NCI-H146 treated with DMSO at 0.1 percent for 48 hours (cell line): ENCODE measurements around the gene CEACAM20.
A peak's percentile ranks its signal among the peaks of the same experiment; 100 is the strongest.
"Not testable (repeated sequence)": the region's sequence is repeated elsewhere in the genome, so short reads cannot be mapped to it uniquely, and the experiment has no call there.

Source experiments
- DNase-seq: peaks from one replicate; lab custom pipeline; 2025; ENCODE audit not compliant: unreplicated experiment; lab: John Stamatoyannopoulos, UW

CEACAM20 gene

DNA sequence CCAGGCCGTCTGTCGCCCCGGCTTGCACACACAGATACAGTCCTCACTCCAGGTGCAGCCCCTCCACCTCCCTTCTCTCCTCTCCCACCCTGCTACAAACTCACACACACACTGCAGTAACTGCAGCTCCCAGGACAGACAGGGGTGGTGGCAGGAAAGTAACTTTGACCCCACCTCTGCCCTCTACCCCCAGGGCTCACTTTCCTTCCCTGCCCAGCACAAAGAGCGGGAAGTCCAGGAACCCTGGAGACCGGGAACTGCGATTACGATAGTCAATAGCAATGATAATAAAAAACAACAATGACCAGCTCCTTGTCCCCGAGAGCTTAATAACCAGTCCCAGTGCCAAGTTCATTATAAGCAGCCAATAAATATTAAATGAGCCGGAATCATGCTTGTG lies at the start of gene CEACAM20:
Gene CEACAM20 (minus strand): TSS at position 140 of the 400 bp plus-strand sequence. CDS start 166 bp downstream, outside the sequence.
- peak; percentile 15 for DNase-seq

DNA sequence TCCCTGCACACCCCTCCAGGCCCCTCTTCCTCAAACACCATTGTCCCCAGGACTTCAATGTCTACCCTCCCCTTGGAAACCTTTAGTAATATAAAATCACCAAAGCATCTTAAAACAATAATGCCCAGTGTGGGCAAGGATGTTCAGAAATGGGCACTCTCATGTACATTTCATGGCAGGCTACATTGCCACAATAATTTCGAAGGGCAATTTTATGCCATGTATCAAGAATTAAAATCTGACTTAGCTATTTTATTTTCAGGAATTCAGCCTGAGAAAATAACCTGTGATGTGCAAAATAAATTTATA lies 48.0 kb upstream of the CEACAM20 start:
- no peak for DNase-seq

DNA sequence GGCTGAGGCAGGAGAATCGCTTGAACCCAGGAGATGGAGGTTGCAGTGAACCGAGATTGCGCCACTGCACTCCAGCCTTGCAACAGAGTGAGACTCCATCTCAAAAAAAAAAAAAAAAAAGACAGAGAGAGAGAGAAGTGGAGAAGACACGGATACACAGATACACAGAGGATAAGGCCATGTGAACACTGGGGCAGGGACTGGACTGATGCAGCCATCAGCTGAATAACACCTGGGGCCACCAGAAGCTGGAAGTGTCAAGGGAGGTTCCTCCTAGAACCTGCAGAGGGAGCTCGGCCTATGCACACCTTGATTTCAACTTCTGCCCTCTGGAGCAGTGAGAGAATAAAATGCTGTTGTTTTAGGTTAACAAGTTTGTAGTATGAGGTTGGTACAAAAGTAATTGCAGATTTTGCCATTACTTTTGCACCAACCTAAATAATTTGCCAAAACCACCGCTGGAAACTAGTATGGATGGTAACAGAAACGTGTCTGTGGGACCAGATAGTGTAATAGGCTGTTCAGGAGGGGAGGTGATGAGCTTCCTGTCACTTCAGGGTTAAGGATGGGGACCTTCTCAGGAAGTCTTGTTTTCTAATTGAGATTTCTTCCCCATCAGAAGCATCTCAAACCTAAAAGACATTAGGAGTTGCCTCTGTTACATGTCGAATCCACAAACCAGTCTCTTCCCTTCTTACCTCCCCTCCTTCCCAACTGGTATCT lies 47.5 kb upstream of the CEACAM20 start:
- peak; percentile 56 for DNase-seq

DNA sequence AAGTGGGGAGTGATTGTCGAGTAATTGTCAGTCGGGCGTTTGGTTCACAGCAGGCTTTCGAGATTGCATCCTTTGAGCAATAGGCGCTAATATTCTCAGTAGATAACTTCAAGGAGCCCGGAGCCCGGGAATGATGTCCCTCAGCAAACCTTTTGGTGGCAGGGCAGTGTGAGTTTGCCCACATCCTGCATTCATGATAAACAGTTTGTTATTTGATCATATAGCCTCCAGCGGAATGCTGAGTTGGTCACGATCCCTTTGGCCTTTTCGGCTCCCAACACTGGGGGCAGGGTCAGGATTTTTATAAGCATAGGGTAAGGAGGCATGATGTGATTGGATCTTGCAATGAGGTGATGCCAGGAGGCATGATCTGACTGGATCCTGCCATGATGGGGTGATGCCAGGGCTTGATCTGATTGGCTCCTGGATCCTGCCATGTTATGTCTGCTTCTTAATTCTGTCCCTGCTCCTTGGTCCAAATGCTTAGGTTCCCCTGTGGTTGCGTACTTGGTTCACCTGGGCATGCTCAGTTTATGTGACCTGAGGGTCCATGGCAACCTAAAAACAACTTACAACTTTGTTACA lies 45.7 kb upstream of the CEACAM20 start:
- no peak for DNase-seq

DNA sequence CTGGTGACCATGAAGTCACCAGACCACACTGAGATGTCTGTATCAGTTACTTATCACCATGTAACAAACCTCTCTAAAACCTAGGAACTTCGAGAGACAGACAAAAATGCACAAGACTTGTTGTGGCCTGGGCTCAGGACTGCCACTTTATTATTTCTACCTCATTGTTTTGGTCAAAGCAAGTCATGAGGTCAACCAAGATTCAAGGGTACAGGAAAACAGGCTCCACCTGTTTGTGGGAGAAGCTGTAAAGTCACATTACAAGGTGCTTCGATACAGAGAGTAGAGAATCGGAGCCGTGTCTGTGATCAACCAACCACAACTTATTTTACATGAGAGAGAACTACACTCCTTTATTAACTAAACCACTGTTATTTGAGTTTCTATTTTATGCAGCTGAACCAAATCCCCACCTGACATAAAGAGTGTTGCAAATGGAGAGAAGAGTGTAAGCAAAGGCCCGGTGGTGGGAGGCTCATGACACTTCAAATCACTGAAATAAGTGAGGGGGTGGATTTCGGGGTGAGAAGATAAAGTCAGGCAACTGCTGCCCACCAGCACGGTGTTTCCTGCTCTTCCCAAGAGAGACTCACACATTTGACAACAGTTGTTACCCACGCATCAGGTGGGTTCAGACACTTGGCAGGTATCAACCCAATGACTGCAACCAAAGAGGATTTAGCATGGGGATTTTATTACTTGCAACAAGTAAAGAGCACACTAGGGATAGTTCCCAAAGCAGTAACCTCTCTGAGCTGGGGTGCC lies 44.9 kb upstream of the CEACAM20 start:
- no peak for DNase-seq

DNA sequence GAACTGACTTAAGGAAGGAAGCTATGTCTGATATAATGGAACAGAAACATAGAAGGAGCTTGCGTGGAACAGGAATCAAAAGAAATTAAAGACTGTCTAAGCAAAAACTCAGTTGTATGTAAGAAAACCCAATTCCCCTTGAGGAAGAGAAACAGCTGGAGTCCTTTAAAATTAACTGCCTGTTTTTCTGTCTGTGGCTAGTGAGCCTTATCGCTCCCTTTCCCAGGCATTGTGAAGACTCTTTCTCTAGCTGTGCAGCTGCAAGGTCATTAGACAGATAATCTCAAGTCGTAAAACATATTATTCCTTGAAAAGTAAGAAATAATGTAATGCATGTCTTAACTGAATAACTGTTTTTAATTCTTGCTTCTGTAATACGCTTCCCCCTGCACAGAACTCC lies 44.2 kb upstream of the CEACAM20 start:
- no peak for DNase-seq

DNA sequence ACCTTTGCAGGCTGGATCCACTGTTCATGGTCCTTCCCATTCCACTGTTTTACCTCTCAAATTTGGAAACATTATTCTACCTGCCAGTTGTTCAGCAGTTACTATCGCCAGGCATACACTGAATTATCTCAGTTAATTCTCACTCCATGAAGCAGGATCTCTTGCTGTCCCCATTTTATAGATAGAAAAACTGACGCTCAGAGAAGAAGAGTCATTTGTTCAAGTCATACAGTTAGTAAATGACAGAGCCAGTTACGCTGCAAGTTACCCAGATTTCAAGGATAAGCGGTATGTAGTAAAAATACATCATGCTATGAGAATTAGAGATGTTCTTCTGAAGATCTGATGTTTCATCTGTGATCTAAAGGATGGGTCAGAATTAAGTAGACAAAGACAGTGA lies 43.7 kb upstream of the CEACAM20 start:
- DNase-seq: no peak

DNA sequence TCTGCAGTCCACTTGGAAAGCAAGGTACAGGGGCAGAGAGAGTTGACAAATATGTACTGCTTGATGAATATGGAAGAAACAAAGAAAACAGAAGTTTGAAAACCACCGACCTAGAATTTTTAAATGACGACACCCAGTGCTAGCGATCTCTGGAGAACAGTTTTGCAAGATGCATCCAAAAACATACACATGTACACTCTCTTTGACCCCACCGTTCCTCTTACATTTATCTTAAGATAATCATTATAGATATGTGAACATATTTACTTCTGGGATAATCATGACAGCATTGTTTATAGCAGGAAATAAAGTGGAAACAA lies 43.1 kb upstream of the CEACAM20 start:
- no peak for DNase-seq

DNA sequence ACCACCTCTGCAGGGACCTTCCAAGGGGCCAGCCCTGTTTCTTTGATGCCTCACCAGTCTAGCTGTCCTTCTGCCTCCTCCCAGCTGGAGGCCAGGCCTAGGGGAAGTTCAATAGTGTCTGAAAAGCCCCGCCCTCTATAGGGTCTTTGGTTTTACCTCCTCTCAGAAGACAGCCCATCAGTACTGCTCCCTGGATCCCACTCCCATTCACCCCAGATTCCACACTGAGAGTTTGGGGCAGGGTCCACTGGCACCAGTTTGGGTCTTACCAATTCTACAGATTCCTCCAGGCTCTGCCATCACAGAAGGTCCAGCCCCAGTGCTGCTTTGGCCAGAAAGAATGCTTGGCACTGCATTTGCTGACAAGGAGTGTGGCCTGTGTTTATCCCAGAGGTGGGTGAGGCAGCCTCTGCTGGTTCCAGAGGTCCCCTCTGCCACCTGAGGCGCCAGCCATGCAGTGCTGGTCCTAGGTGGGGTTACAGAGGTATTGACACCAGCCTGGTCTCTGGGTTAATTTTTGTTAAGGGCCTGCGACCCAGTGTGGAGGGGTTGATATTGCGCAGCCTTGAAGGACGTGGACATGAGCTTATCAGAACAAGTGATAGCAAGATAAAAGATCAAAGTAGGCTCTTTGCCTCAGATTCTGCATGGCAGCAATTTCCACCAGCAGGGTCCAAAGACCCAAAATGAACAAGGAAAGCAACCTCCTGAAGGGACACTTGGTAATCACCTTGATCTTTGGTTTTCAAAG lies 42.5 kb upstream of the CEACAM20 start:
- no peak for DNase-seq

DNA sequence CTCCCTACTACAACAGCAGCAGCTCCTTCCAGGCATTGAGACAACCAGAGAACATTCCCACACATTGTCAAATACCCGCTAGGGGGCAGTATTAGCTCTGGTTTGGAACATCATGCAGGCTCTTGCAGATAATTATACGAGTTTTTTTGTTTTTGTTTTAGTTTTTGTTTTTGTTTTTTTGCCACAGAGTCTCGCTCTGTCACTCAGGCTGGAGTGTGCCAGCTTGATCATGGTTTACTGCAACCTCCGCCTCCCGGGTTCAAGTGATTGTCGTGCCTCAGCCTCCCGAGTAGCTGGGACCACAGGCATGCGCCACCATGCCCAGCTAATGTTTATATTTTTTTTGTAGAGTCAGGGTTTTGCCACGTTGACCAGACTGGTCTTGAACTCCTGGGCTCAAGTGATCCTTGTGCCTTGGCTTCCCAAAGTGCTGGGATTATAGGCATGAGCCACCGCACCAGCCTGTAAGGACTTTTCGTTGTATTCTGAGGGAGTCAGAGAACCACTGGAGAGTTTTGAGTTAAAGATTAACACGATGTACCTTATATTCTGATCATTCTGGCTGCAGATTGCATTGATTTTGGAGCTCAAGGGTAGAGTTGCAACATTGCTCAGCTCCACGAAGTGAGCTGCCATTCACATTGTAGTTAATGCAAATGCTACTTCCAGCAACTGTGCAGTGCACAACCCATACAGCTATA lies 41.7 kb upstream of the CEACAM20 start:
- peak; percentile 53 for DNase-seq

DNA sequence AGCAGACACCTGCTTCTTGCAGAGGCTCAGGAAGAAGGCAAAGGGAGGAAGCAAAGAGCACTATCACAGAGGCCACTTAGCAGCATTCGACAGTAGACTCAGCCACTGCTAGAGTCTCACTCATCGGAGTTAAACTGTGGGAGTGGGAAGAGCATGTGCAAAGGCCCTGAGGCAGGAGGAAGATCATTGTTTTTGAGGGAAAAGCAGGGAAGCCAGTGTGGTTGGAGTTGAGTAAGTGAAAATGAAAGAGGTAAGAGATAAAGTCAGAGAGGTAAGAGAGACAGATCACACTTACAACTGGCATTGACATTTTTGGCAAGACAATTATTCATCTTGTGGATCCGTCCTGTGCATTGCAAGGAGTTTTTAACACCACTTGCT lies 41.1 kb upstream of the CEACAM20 start:
- no peak for DNase-seq

DNA sequence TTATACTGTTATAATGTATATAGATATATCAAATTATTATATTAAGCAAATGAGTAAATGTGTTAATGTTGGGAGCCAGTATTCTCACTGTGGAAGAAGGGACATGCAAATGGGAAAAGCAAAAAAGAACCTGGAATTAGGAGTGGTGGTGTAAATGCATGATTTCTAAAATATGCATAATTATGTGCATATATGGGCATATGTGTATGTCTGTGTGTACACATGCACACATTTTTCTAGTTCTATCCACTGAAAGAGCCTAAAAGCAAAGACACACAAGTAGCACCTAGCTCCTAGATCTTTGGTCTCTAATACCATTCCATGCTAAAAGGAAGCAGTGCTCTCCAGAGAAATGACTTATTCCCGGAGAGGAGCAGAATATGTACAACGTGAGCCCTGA lies 38.3 kb upstream of the CEACAM20 start:
- no peak for DNase-seq

DNA sequence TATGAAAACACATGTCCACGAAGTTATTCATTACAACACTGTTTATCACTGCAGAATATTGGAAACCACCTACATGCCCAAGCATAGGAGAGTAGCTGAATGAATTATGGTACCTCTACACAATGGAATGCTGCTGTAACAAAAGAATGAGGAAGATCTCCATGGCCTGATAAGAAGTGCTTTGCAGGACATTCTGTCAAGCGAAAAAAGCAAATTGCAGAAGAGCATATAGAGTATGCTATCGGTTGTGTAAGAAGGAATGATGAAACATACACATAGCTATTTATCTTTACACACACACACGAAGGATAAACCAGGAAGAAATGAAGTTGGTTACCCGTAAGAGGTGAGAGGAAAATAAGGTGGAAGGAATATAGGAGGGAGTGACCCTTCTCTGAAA lies 37.5 kb upstream of the CEACAM20 start:
- no peak for DNase-seq

DNA sequence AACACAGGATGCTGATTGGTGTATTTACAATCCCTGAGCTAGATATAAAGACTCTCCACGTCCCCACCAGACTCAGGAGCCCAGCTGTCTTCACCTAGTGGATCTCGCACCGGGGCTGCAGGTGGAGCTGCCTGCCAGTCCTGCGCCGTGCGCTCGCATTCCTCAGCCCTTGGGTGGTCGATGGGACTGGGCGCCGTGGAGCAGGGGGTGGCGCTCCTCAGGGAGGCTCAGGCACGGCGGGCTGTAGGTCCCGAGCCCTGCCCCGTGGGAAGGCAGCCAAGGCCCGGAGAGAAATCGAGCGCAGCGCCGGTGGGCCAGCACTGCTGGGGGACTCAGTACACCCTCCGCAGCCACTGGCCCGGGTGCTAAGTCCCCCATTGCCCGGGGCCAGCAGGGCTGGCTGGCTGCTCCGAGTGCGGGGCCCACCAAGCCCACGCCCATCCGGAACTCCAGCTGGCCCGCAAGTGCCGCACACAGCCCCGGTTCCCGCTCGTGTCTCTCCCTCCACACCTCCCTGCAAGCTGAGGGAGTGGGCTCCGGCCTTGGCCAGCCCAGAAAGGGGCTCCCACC lies 33.7 kb upstream of the CEACAM20 start:
- DNase-seq: not testable (repeated sequence)

DNA sequence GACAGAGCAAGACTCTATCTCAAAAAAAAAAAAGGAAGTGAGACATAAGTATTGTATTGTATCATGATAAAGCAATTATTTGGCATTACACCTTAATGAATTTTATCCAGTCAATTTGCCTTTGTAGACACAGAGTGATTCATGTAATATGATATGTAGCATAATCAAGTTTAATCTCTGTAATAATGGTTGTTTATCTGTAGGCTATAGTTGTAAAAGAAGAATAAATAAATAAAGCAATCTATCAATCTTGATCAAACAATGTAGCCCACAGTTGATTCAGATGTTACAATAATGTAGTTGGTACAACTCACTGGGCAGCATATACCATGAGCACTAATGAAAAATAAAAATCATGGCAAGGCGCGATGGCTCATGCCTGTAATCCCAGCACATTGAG lies 28.5 kb upstream of the CEACAM20 start:
- DNase-seq: peak; percentile 80

DNA sequence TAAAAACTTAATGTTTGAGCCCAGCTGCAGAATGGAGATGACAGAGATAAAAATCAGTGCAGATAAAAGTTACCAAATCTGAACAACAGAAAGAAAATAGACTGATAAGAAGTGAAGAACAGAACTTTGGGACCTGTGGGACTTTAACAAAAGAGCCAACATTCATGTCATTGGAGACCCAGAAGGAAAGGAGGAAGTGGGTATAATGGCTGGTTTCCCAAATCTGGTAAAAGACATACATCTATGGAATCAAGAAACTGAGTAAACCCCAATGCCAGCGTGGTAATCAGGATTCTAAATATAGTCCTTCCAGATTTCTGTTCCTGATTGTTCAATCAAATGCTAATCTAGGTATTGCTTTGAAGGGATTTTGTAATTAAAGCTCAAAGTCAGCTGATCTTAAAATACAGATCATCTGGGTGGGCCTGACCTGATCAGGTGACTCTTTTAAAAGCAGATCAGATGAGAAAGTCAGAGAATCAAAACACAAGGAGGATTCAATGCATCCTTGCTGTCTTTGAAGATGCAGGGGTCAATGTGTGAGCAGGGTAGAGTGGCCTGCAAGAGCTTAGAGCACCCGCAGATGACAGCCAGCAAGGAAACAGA lies 25.3 kb upstream of the CEACAM20 start:
- DNase-seq: no peak

DNA sequence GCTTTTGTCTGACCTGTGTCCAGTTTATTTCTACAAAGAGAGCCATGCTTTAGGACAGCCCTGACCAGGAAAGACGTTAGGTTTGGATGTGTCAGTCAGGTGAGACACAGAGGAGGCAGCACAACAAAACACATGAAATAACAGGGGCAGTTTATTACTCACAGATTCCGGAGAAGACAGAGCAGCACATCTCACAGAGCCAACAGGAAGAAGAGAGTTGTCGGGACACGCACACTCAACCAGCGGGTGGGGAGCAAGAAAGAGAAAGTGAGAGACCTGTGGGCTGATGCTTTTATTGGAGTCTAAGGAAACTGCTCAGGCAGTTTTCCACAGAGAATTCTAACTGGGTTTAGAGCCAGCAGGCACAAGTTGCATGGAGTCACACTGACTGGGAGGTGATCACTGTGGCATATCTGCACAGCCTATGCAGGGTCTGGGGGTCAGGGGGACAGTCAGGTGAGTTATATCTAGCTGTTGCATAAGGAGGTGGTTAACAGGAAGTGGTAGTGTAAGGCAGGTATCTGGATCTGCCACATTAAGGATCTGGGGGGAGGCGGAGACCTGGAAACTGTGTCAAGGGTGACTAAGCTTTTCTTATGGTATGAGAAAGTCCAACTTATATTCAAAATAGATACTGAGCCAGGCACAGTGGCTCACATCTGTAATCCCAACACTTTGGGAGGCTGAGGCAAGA lies 24.1 kb upstream of the CEACAM20 start:
- DNase-seq: no peak

DNA sequence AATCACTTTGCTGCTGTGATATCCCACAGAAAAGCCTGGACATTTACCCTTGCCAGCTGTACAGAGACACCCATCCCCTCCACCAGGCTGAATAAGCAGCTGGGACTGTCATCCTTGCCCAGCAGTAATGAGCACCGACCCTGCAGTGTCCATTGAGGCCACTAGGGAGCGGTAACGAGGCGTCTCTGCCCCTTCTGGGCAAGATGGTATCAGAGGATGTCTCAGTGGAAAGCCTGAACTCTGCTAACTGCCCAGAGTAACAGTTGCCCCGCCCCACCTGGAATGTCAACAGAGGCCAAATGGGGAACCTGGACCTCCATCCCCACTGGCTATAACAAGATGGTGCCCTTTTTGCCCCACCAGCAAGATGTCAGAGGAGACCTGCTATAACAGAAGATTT lies 22.8 kb upstream of the CEACAM20 start:
- peak; percentile 19 for DNase-seq

DNA sequence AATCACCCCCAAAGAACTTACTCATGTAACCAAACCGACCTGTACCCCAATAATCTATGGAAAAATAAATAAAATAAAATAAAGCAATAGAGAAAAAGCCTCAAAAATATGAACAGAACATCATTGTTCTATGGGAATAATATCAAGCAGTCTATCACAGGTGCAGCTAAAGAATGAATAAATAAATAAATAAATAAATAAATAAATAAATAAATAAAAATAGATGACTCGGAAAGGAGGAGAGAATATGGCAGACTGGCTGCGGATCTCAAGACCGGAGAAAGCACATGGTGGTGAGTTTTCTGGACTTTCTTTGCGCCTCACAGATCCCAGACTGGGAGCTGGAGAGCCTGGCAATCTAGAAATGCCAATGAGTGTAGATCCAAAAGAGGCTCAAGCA lies 22.4 kb upstream of the CEACAM20 start:
- no peak for DNase-seq

DNA sequence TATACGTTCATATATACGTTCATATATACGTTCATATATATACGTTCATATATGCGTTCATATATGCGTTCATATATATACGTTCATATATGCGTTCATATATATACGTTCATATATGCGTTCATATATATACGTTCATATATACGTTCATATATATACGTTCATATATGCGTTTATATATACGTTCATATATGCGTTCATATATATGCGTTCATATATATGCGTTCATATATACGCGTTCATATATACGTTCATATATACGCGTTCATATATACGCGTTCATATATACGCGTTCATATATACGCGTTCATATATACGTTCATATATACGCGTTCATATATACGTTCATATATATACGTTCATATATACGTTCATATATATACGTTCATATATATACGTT lies 21.5 kb upstream of the CEACAM20 start:
- DNase-seq: not testable (repeated sequence)
